Measurements from ENCODE around the gene CASP7.

GRCh38 chr10:113650172-113650571 lies 29.5 kb upstream of the CASP7 start:
- TF ChIP-seq CTCF (IDR thresholded peaks at IDR 0.05) (no peak), POLR2A (IDR thresholded peaks at IDR 0.05) (no peak), POLR2AphosphoS5 (IDR thresholded peaks at IDR 0.05) (no peak)
